KMS-11 (cell line): ENCODE data around the gene CDKN1C.

Experiments
- H2AFZ ChIP-seq: fragments of 200-600 bp; sonication (generic); 2 replicates; pipeline ENCODE4 v1.6.1; 2016; ENCODE audit warnings: antibody characterized with exemption, mixed run types, low read depth
- H3K27ac ChIP-seq: fragments of 200-600 bp; sonication (generic); 2 replicates; pipeline ENCODE4 v1.6.1; 2016; ENCODE audit warnings: mild to moderate bottlenecking, mixed run types
- H3K27me3 ChIP-seq: fragments of 200-600 bp; sonication (generic); 2 replicates; pipeline ENCODE4 v1.6.1; 2017; ENCODE audit warnings: mild to moderate bottlenecking, low read depth, mixed run types, moderate library complexity; ENCODE audit not compliant: insufficient read depth
- H3K36me3 ChIP-seq: fragments of 200-600 bp; sonication (generic); 2 replicates; pipeline ENCODE4 v1.6.1; 2017; ENCODE audit warnings: mild to moderate bottlenecking, mixed run types; ENCODE audit not compliant: insufficient read depth
- H3K4me1 ChIP-seq: fragments of 200-600 bp; sonication (generic); 2 replicates; pipeline ENCODE4 v1.6.1; 2016; ENCODE audit warnings: mild to moderate bottlenecking, low read depth, mixed run types; ENCODE audit not compliant: poor library complexity, severe bottlenecking
- H3K4me2 ChIP-seq: fragments of 200-600 bp; sonication (generic); 2 replicates; pipeline ENCODE4 v1.7.0; 2016; ENCODE audit warnings: mild to moderate bottlenecking, mixed run types
- H3K4me3 ChIP-seq: fragments of 200-600 bp; sonication (generic); IDR thresholded peaks from 2 replicates; pipeline ENCODE4 v1.6.1; 2017; ENCODE audit warnings: low read depth, low read length, mixed read lengths; ENCODE audit not compliant: insufficient read depth
- H3K79me2 ChIP-seq: fragments of 200-600 bp; sonication (generic); 2 replicates; pipeline ENCODE4 v1.6.1; 2016; ENCODE audit warnings: low read depth, mixed run types; ENCODE audit not compliant: insufficient read depth
- H3K9ac ChIP-seq: fragments of 200-600 bp; sonication (generic); 2 replicates; pipeline ENCODE4 v1.6.1; 2016; ENCODE audit warnings: mild to moderate bottlenecking, mixed run types
- H4K20me1 ChIP-seq: fragments of 200-600 bp; sonication (generic); 2 replicates; pipeline ENCODE4 v1.6.1; 2016; ENCODE audit warnings: mild to moderate bottlenecking, mixed run types; ENCODE audit not compliant: insufficient read depth
- CTCF ChIP-seq: fragments of 200-600 bp; sonication (generic); conservative IDR thresholded peaks from 2 replicates; pipeline ENCODE4 v1.6.1; 2017; ENCODE audit warnings: low read depth, mild to moderate bottlenecking, antibody characterized with exemption, low read length, moderate library complexity, mixed read lengths

CDKN1C gene

GRCh38 chr11:2885678-2886081 lies at the start of gene CDKN1C:
Gene CDKN1C (minus strand): TSS chr11:2885775. CDS start chr11:2885456, 319 bp downstream.
- H3K4me2 ChIP-seq, result peak within 1 kb of the TSS; percentile 96
- peaks cover 3% of the 10 kb centered on the region; the same call in 1 of the 2 replicates for H3K27me3 ChIP-seq
- H3K27ac ChIP-seq, result no peak within 1 kb of the TSS
- no peak for TF ChIP-seq CTCF
- H2AFZ ChIP-seq, result peak within 1 kb of the TSS; percentile 79
- peak within 1 kb of the TSS; percentile 30; the same call in 1 of the 2 replicates for H3K9ac ChIP-seq
- no peaks in the 10 kb centered on the region for H3K36me3 ChIP-seq
- no peaks in the 10 kb centered on the region for H3K79me2 ChIP-seq
- H3K4me3 ChIP-seq, result no peak within 1 kb of the TSS
- no peaks in the 10 kb centered on the region for H4K20me1 ChIP-seq
- peaks cover 4% of the 10 kb centered on the region for H3K4me1 ChIP-seq

GRCh38 chr11:2934611-2935239 lies 49.1 kb upstream of the CDKN1C start:
- Histone ChIP-seq H4K20me1 (no peaks in the 10 kb centered on the region), H3K79me2 (no peaks in the 10 kb centered on the region), H3K27ac (no peak overlapping the region), H2AFZ (no peak overlapping the region), H3K36me3 (no peaks in the 10 kb centered on the region), H3K9ac (no peak overlapping the region), H3K27me3 (no peaks in the 10 kb centered on the region), H3K4me1 (peaks cover 20% of the 10 kb centered on the region), H3K4me3 (no peak overlapping the region), H3K4me2 (no peak overlapping the region)
- no peak for TF ChIP-seq CTCF

DNA sequence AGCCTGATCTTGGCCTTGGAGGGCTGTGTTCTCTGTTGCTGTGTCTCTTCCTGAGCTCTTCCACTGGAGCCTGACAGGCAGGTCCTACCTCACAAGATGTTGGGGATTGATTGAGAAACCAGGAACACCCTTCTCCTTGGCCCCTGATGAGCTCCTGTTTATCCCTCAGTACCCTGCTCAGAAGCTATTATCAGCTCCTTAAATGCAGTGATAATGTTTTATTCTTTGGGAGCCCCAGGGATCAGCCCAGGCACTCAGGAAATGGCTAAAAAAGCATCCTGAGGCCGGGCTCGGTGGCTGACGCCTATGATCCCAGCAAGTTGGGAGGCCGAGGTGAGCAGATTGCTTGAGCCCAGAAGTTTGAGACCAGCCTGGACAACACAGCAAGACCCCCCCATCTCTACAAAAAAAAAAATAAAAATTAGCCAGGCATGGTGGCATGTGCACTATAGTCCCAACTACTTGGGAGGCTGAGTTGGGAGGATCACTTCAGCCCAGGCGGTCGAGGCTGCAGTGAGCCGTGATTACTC lies 48.5 kb upstream of the CDKN1C start:
- H3K4me2 ChIP-seq, result no peak overlapping the region
- H3K27me3 ChIP-seq, result peaks cover under 1% of the 10 kb centered on the region; the same call in 1 of the 2 replicates
- H3K79me2 ChIP-seq, result no peaks in the 10 kb centered on the region
- no peaks in the 10 kb centered on the region for H4K20me1 ChIP-seq
- H3K36me3 ChIP-seq, result no peaks in the 10 kb centered on the region
- H2AFZ ChIP-seq, result no peak overlapping the region
- no peak overlapping the region for H3K27ac ChIP-seq
- peaks cover 22% of the 10 kb centered on the region for H3K4me1 ChIP-seq
- H3K4me3 ChIP-seq, result no peak overlapping the region
- no peak overlapping the region for H3K9ac ChIP-seq
- no peak for TF ChIP-seq CTCF

- Histone ChIP-seq H3K4me3 (no peak overlapping the region), H3K27me3 (peaks cover 6% of the 10 kb centered on the region), H4K20me1 (no peaks in the 10 kb centered on the region), H2AFZ (no peak overlapping the region), H3K4me1 (peaks cover 22% of the 10 kb centered on the region), H3K9ac (no peak overlapping the region), H3K36me3 (no peaks in the 10 kb centered on the region), H3K27ac (no peak overlapping the region), H3K79me2 (no peaks in the 10 kb centered on the region), H3K4me2 (no peak overlapping the region; the same call in 1 of the 2 replicates)
- no peak for TF ChIP-seq CTCF
Observed at GRCh38 chr11:2933375-2934020, 47.9 kb upstream of the CDKN1C start.
